Stimulated activated CD4-positive, alpha-beta T cell treated with anti-CD3 and anti-CD28 coated beads, Interleukin-4, amount 100 ng/mL, for 4 hours (primary cell): ENCODE measurements around the gene SNX20.

ENCODE experiments used
- DNase-seq, 2 experiments: peaks; one replicate each; pipeline ENCODE4 v3.0.0-alpha.2; 2020

SNX20 gene

DNA sequence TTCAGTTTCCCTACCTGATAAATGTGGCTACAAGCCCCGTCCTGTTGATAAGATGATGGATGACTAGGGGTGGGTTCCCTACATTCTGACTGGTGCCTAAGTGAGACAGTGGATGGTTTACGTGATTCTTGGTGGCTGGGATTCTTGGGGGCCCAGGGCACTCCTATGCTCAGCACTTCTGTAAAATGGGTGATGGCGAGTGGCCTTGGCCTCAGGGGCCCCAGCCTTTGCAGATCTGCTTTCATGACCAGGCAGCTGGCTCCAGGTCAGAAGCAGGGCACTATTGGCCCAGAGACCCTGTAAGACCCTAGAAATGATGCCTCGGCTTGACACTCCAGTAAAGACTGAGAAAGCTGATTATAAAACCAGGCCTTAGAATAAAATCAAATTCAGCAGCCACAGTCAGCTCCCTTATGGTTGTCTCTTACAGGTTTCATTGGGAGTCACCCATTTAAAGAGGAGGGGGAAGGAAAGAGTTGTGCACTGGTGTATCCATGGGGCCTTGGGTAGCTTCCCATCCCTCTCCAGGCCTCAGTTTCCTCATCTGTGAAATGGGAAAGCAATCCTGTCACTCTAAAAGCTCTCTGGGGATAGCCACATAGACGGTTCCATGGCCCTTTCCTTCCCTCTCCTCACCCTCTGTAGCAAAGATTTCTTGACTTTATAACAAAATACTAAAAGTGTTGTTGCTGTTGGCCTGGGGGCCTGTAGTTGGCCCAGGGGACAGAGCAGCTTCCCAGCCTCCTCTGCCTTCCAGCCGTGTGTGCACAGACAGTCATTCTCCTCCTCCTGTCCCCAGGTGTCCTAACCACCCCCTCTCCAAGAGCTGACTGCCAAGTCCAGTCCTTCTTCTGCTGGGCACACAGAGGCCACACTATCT is 1.2 kb downstream of the SNX20 start:
- no peak for DNase-seq

DNA sequence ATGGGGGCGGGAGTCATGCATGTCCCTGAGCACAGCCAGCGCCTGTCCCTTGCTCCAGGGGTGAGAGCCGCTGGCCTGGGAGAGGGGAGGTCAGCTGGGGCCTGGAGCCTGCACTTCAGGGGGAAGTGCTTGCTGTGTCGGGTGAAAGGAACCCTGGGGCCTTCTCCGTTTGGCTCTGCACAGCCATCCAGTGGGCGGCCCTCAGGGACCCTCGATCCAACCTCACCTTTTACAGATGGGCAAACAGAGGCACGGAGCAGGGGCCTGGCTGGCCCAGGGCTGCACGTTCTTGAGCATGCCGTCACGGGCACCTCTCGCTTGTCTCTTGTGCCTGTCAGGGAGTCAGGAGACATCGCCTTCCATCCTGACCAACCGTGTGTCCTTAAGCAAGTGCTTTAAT is 1.8 kb downstream of the SNX20 start:
- DNase-seq, result no peak

- DNase-seq, result no peak
Measured at GRCh38 chr16:50678531-50678930, 2.6 kb downstream of the SNX20 start.

DNA sequence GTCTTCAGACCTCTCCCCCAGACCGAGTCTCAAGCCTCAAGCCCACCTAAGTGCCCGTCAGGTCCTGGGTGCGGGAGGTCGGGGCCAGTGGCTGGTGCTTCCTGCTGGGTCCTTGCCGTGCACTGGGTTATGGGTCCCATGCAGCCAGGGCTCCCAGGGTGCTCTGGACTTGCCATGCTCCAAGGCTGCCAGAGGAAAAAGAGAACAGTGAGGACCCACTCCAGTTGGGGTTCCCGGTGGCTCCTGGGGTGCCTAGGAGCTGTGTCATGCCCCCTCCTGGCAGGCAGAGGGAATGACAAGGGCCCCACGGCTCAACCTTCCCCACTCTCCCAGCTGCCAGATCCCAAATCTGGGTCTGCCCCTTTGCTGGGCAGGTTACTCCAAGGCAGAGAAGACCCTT is 3.8 kb downstream of the SNX20 start:
- no peak for DNase-seq

DNA sequence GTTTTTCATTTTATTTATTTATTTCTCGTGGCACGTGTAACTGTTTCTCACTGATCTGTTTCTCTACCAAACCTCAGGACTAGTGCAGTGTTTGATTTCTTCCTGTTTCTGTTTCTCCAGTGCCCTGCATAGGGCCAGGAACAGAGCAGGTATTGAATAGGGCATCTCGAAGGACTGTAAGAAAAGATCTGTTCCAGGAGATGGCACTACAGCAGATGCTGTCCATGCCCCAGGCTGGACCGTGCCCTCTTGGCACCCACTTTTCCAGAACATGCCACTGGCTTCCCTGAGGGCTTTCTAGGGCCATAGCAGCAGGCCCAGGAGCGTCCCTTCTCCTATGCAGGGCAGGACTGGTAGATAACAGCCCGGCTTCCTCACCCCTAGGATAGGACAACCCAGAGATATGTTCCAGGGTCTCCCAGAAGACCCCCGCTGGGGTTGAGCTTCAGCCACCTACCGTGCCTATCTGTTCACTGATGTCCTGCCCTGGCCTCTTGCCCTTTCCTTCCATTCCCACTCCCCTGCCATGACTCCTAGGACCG is 4.4 kb downstream of the SNX20 start:
- DNase-seq, result no peak

DNA sequence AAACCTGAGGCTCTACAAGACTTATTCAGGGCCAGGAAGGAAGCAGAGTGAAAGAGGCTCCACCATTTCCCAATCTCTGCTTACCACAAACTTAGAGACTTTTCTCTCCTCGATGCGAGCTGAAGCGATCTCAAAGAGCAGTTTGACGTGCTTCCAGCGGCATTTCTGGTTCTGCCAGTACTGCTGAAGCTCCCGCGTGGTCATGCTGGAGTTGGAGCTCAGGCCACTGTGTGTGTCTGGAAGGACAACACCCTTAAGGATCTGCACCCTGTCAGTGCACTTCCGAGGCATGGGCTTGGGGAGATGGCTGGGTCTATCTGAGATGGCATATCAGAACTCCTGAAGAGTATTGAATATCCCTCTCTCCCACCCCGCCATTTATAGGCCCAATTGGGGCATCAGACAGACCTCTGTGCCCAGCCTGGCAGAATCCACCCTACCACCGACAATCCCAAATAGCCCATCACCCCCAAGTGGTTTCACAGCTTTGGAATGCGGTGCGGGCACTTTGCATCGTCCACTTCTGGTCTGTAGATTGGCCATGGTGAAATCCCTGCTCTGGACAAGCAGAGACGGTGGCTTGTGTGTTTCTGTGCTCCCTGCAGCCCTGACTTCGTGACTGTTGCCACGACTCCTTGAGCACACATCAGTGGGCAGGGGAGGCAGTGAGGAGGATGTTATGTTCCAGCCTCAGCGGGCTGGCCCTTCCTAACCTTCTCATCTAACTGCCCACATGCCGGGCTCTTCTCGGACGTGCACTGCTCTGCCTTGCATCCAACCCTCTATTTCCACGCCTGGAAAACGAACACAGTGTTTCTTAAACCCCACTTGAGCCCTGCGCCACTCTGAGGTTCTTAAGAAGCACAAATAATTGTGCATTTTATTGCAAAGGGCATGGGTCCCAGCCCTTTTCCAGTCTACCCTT is 5.2 kb downstream of the SNX20 start:
- no peak for DNase-seq

DNA sequence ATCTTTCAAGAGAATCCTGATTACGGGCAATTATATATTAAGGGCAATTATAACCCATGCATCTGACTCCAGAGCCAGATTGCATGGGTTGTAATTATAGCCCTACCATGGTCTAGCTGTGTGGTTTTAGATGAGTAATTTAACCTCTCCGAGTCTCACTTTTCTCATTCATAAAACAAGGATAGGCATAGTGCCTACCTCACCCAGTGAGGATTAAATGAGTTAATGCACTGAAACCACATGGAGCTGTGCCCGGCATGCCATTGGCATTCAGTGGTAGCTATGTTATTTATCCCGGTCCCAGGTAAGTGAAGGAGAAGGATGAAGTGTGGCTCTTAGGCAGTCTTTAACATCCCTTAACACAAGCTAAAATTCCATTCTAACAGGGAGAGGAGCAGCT is 6.3 kb downstream of the SNX20 start:
- no peak for DNase-seq

DNA sequence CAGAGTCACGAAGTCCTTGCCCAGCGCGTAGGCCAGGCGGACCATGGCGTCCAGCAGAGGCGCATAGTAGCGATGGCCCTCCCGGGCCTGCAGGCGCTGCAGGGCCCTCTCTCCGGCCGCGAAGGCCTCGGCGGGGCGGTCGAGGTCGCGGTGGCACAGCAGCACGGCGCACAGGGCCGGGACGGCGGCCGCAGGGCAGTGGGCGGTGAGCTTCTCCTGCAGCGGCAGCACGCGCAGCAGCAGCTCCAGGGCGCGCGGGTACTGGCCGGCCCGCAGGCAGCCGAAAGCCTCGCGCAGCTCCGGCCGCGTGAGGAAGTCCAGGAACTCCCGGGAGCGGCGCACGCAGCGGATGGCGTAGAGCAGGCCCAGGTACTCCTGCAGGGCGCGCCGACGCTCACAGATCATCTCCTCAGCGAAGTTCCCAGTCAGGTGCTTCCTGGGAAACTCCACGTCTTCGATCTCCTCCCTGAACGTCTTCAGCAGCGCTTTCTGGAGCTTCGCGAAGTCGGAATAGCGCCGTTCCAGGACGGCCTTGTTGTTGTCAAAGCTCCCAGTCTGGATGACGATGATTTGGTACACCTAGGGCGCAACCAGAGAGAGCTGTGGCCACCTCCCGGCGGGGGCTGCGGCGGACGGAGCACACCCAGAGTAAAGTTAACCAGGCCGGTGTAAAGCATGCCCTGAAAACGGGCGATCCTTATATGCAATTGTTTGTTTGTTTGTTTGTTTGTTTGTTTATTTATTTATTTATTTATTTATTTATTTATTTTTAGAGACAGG is 7.4 kb downstream of the SNX20 start:
- no peak for DNase-seq

DNA sequence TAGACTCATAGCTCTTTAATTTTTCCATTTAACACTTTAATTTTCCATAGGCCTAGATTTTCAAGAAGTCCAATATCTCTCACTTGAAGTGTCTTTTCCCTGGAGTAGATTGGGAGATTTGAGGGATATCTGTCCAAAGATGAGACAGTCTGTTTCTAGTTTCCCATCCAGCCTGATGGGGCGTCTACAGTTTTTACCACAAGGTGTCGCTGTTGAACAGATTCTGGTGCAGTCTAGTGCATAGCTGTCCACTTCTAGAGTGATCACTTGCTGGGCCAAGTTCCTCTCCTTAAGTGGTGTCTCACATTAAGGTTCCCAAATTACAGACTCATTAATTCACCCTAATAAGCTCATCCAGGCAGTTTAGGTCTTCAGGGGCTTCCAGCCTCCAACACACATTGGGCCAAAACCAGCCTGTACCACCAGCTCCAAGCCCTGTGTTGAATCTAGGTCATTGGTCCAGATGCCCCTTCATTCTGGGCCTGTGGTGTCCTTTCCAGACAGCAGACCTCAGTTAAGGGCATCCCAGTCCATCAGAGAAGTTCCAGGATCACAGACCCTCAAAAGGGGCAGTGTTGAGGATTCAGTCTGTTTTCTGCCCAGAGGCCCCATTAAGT is 9.4 kb downstream of the SNX20 start:
- peak; percentile 40 for DNase-seq

GRCh38 chr16:50670476-50670875 is 10.6 kb downstream of the SNX20 start:
- no peak for DNase-seq

DNA sequence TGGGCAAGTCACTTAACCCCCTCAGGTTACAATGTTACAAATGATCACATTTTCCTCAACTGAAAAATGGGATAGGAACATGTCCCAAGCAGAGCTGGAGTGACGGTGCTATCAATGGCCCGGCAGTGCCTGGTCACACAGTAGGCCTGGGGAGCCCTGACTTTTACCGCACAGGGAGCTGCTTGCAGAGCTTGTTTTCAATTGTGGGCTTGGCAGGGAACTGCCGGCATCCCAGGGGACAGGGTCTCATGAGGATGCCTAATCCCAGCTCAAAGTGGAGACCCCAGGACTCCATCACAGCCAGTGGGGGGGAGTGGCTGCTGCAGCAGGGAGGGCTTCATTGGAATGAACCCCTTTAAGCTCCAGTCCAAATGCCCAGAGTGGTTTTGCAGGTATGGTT is 11.4 kb downstream of the SNX20 start:
- no peak for DNase-seq

DNA sequence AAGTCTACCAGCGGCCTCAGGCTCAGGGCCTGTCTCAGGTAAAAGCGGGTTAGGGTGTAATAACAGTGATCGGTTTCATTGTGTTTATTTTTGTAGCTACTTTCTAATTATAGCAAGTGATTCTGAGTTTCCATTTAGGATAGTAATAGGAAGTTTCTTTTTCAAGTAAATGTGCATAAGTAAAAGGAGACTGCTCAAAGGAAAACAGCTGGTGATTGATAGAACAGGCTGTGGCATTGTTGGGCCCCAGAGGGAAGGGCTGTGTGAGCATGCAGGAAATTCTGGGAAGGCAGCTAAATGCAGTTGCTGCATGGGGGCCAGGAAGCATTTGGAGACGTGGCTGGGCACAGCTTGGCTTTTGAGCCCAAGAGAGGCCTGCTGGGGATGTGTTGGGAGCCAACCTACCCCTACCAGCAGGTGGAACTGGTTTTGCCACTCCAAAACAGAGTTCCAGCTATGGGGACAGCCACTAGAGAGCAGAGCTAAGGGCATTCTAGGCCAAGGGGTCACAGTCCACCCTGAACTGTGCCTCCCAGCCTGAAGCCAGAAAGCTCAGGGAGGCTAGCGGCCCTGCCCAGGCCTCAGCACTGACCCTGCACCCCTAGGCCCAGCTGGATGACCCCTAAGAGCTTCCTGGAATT is 12.6 kb downstream of the SNX20 start:
- no peak for DNase-seq

- no peak for DNase-seq
Measured at GRCh38 chr16:50667497-50668367, 13.4 kb downstream of the SNX20 start.

GRCh38 chr16:50666658-50667496 is 14.2 kb downstream of the SNX20 start:
- DNase-seq, result peak; percentile 31 to 64

GRCh38 chr16:50665128-50665878 is 15.8 kb downstream of the SNX20 start:
- peak; percentile 76 to 79 for DNase-seq

DNA sequence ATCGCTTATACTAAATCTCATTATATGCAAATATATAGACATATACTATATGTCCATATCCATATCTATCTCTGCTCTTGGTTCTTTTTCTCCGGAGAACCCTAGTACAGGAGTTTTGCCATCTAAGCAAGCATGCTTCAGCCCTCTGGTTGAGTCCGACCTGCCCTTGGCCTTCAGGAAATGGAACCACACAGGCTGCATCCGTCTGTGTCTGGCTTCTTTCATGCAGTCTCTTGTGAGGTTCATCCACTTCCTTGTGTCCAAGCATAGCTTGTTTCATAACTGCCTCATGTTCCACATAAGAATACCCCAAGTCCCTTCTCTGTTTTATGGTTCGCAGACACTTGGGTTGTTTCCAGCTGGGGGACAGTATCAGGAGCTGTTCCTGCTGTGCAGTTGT is 16.8 kb downstream of the SNX20 start:
- no peak for DNase-seq

DNA sequence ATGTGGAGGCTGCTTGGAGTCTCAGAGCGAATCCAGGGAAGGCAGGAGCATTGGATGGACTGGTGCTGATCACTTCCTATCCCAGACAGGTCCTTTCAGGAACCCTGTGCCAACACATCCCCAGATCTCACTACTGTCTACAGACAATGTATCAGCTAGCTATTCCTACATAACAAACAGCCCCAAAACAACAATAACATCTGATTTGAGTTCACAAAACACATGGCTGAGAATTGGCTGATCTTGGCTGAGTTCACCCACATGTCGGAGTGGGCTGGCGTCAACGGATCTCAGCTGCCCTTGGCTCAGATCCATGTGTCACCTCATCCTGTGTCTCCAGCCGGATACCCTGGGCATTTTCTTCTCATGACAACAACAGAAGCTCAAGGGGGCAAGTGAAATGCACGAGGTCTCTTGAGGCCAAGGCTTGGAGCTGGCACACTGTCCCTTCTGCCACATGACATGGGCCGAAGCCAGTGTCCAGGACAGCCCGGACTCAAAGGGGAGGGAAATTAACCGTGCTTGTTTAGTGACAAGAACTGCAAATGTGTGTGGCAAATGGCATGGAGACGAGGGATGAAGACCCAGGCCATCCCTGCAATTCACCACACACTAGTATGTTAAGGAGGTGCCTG is 18.7 kb downstream of the SNX20 start:
- no peak for DNase-seq

DNA sequence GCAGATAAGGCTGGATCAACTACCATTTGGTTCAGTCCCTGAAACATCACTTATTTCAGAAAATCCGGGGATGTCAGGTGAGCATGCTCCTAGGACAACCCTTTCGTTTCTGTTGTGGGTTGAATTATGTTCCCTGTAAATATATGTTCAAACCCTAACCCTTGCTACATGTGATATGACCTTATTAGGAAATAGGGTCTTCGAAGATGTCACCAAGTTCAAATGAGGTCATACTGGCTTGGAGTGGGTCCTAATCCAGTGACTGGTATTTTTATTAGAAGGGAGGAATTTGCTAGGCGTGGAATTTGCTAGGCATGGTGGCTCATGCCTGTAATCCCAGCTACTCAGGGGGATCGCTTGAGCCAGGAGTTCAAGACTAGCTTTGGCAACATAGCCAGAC is 21.3 kb downstream of the SNX20 start:
- DNase-seq, result no peak

- DNase-seq, result no peak
Measured at GRCh38 chr16:50657241-50657640, 23.9 kb downstream of the SNX20 start.
